ENCODE results near the gene PROSER2.

Gene PROSER2

GRCh38 chr10:11869219-11869618, 46.1 kb downstream of the PROSER2 start:
- DNase-seq (ENCODE audit: low read depth) = no peak

- DNase-seq (ENCODE audit: low read depth) = no peak
Observed at GRCh38 chr10:11869743-11870460, 46.7 kb downstream of the PROSER2 start.

- no peak for DNase-seq (ENCODE audit: low read depth)
Observed at GRCh38 chr10:11870461-11870780, 47.3 kb downstream of the PROSER2 start.

GRCh38 chr10:11870900-11871400, 47.8 kb downstream of the PROSER2 start:
- DNase-seq (ENCODE audit: low read depth) = no peak

- DNase-seq (ENCODE audit: low read depth) = no peak
Observed at GRCh38 chr10:11871466-11871865, 48.3 kb downstream of the PROSER2 start.

GRCh38 chr10:11874568-11875493, 51.7 kb downstream of the PROSER2 start:
- no peak for DNase-seq (ENCODE audit: low read depth)

- DNase-seq (ENCODE audit: low read depth) = peak; percentile 56
Observed at GRCh38 chr10:11875494-11876281, 52.5 kb downstream of the PROSER2 start.

GRCh38 chr10:11876324-11876723, 53.2 kb downstream of the PROSER2 start:
- DNase-seq (ENCODE audit: low read depth) = no peak

- DNase-seq (ENCODE audit: low read depth) = no peak
Observed at GRCh38 chr10:11876805-11877590, 53.8 kb downstream of the PROSER2 start.

- no peak for DNase-seq (ENCODE audit: low read depth)
Observed at GRCh38 chr10:11877591-11877905, 54.4 kb downstream of the PROSER2 start.

- no peak for DNase-seq (ENCODE audit: low read depth)
Observed at GRCh38 chr10:11878776-11879175, 55.6 kb downstream of the PROSER2 start.

GRCh38 chr10:11879387-11880094, 56.4 kb downstream of the PROSER2 start:
- DNase-seq (ENCODE audit: low read depth) = no peak

- no peak for DNase-seq (ENCODE audit: low read depth)
Observed at GRCh38 chr10:11880151-11881029, 57.2 kb downstream of the PROSER2 start.

- DNase-seq (ENCODE audit: low read depth) = no peak
Observed at GRCh38 chr10:11881030-11881476, 57.9 kb downstream of the PROSER2 start.

- DNase-seq (ENCODE audit: low read depth) = no peak
Observed at GRCh38 chr10:11881477-11882417, 58.6 kb downstream of the PROSER2 start.

GRCh38 chr10:11882646-11883375, 59.7 kb downstream of the PROSER2 start:
- DNase-seq (ENCODE audit: low read depth) = no peak

- no peak for DNase-seq (ENCODE audit: low read depth)
Observed at GRCh38 chr10:11884706-11885423, 61.7 kb downstream of the PROSER2 start.
